H7 (cell line): ENCODE data around the gene CHST8. TPM values are rescaled to one million over a fixed set of nuclear protein-coding genes. Genes with fewer than 3 reads are reported as not detected.
"Not testable (repeated sequence)": the region's sequence is repeated elsewhere in the genome, so short reads cannot be mapped to it uniquely, and the experiment has no call there.

ENCODE experiments used
- DNase-seq: peaks from one replicate; pipeline ENCODE4 v3.0.0; 2012
- H3K27me3 ChIP-seq: 2 replicates; pipeline ENCODE4 v1.6.0; 2011; ENCODE audit warnings: mild to moderate bottlenecking, low read length; ENCODE audit not compliant: control insufficient read depth, insufficient read depth
- H3K36me3 ChIP-seq: replicated peaks from 2 replicates; pipeline ENCODE4 v1.5.1; 2011; ENCODE audit warnings: low read length; ENCODE audit not compliant: control insufficient read depth, insufficient read depth
- H3K4me3 ChIP-seq: 2 replicates; pipeline ENCODE4 v1.5.1; 2011; ENCODE audit warnings: low read depth, mild to moderate bottlenecking, control low read depth, low read length, moderate library complexity; ENCODE audit not compliant: insufficient read depth
- total RNA-seq: library from RNA; depleted of rRNA; stranded (reverse); fragments of >200 nt; shearing (Covaris generic); gene quantifications from 2 replicates; pipeline ENCODE4 v1.2.3, GENCODE V29; 2014

The CHST8 gene
- total RNA-seq, 1 experiment from 2014 or later: 27.0 TPM

- not testable (repeated sequence) for H3K36me3 ChIP-seq
These were observed 15.9 kb upstream of the CHST8 start for GRCh38 chr19:33605803-33606295.

DNA sequence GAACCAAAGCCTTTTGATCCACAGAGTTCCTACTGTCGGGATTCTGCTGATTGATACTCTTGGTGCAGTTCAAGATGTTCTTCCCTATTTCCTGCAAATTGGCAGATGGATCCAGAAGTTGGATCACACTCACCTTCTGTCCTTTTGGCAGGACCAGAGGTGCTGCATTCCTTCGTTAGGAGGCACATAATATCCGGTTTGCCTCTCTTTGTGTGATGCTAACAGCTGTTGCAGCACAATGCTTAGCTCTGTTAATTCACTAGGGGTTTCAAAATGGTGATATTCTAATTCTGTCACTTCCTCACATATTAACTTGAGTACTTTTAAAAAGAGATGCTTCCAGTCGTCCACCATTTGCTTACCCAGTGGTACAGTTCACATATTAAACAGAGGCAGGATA, 15.2 kb upstream of the CHST8 start:
- no peak overlapping the region for H3K4me3 ChIP-seq
- no peaks in the 10 kb centered on the region for H3K27me3 ChIP-seq
- no peak for DNase-seq
- no peaks in the 10 kb centered on the region for H3K36me3 ChIP-seq

More at GRCh38 chr19:33605803-33606295, 15.9 kb upstream of the CHST8 start:
- not testable (repeated sequence) for DNase-seq, H3K27me3 ChIP-seq, H3K4me3 ChIP-seq

DNA sequence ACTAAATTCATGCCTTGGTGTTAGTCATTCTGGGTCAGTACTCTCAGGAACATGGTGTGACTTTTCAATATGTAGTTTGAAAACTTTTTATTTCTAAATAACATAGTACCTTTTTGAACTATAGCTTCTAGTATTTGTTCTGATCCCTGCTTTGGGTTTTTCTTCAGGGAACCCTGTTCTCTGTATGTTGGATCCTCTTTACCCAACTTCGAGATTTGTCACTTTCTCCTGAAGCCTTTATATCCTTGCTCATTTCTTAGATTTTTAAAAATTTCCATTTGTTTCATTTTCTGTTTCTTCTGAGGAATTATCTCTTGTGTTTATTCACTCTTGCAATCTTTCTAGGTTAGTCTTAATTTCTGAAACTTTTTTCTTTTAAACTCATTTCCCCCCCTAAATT, 12.4 kb upstream of the CHST8 start:
- Histone ChIP-seq H3K36me3 (no peaks in the 10 kb centered on the region), H3K27me3 (no peaks in the 10 kb centered on the region), H3K4me3 (no peak overlapping the region)
- no peak for DNase-seq

DNA sequence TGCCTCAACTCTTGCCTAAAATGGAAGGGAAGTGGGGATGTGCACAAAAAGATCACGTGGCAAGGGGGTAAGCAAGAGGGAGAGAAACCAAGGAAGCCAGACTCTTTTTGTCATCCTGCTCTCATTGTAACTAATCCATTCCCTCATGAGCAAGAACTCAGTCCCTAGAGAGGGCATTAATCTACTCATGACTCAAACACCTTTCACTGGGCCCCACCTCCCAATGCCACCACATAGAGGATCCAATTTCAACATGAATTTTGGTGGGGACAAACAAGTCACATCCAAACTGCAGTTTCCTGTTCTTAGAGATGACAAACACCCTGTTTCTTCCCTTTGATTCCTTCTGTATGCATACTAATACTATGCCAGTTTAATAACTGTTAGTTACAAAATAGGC, 11.2 kb upstream of the CHST8 start:
- DNase-seq: no peak
- H3K4me3 ChIP-seq: no peak overlapping the region
- no peaks in the 10 kb centered on the region for H3K36me3 ChIP-seq
- no peaks in the 10 kb centered on the region for H3K27me3 ChIP-seq

- Histone ChIP-seq H3K27me3 (peaks cover under 1% of the 10 kb centered on the region), H3K4me3 (no peak overlapping the region), H3K36me3 (no peaks in the 10 kb centered on the region)
- no peak for DNase-seq
These were observed 8.7 kb upstream of the CHST8 start for GRCh38 chr19:33612928-33613619.

- H3K4me3 ChIP-seq: no peak overlapping the region
- H3K27me3 ChIP-seq: peaks cover 2% of the 10 kb centered on the region
- H3K36me3 ChIP-seq: no peaks in the 10 kb centered on the region
- no peak for DNase-seq
These were observed 8.1 kb upstream of the CHST8 start for GRCh38 chr19:33613620-33614000.

GRCh38 chr19:33616346-33616745, 5.4 kb upstream of the CHST8 start:
- H3K27me3 ChIP-seq: peaks cover 22% of the 10 kb centered on the region
- H3K36me3 ChIP-seq: no peaks in the 10 kb centered on the region
- H3K4me3 ChIP-seq: no peak overlapping the region
- no peak for DNase-seq

DNA sequence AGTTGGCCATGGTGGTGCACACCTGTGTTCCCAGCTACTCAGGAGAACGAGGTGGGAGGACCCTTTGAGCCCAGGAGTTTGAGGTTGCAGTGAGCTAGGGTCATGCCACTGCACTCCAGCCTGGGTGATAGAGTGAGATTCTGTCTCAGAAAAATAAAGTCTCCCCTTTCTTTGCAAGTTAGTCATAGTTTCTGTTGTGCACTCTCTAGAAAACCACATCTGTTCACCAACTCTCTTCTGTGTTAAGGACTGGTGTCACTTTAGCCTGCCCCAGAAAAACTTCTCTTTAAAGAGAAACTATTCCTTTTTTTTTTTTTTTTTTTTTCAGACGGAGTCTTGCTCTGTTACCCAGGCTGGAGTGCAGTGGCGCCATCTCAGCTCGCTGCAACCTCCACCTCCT, 4.9 kb upstream of the CHST8 start:
- Histone ChIP-seq H3K27me3 (peaks cover 23% of the 10 kb centered on the region), H3K4me3 (no peak overlapping the region), H3K36me3 (no peaks in the 10 kb centered on the region)
- no peak for DNase-seq

DNA sequence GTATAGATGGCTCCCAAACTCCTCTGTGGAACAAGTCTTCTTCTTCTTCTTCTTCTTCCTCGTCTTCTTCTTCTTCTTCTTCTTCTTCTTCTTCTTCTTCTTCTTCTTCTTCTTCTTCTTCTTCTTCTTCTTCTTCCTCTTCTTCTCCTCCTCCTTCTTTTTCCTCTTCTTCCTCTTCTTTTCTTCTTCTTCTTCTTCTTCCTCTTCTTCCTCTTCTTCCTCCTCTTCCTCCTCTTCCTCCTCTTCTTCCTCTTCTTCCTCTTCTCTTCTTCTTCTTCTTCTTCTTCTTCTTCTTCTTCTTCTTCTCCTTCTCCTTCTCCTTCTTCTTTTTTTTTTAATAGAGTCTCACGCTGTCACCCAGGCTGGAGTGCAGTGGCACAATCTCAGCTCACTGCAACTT, 3.4 kb upstream of the CHST8 start:
- not testable (repeated sequence) for H3K36me3 ChIP-seq
- peaks cover 38% of the 10 kb centered on the region for H3K27me3 ChIP-seq

GRCh38 chr19:33618884-33619283, 2.9 kb upstream of the CHST8 start:
- H3K27me3 ChIP-seq: peaks cover 43% of the 10 kb centered on the region

More for the DNA sequence above, 3.4 kb upstream of the CHST8 start:
- DNase-seq, H3K4me3 ChIP-seq: not testable (repeated sequence)

DNA sequence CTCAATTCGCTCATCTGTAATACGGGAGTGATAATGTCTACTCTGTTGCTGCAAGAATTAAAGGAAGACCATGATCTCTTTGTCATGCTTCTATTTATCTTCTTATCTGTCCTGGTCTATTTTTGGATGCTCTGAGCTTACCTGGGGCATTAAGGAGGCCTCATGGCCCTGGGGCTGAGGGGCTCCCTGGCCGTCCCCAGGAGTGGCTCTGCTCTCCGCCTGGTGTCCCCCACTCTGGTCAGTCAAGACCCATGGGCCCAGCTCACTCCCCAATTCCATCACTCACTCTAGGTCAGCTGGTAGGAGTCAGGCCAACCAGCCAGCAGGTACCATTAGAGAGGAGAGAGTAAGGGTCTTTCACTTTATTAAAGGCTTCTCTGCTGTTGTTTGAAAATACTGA, 1.1 kb upstream of the CHST8 start:
- Histone ChIP-seq H3K27me3 (peaks cover 46% of the 10 kb centered on the region), H3K36me3 (no peaks in the 10 kb centered on the region)

More at GRCh38 chr19:33618884-33619283, 2.9 kb upstream of the CHST8 start:
- no peak overlapping the region for H3K4me3 ChIP-seq
- no peaks in the 10 kb centered on the region for H3K36me3 ChIP-seq
- no peak for DNase-seq

DNA sequence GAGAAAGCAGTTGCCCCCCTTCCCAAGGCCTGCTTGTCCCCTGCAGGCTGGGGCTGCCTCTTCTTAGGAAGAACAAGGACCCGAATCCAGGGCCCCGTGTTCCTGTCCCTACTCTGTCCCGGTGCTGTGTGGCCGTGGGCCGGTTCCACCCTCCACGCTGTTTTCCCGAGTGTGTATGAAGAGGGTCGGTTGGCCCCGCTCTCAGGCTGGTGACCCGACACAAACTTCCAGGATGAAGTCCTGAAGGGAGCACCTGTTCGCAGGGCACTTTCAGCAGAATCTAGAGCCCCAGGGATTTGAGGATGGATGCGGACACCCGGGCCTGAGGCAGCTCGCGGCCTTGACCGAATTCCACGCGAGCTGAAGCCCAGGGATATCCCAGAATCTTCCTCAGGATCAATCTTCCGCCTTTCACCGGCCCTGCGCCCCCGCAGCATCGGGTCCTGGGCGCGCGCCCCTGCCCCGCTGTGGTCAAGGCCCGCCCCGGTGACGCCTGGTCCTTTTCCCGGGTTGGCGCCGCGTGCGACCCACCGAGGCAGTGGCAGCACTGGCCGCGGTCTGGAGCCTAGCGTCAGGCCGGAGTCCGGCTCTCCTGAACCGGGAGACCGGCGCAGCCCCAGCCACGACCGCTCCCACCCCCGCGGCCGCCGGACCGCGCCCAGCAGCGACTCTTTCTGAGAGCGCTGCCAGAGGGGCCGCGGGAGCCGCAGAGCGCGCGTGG, 528 bp upstream of the CHST8 start:
- DNase-seq: no peak
- Histone ChIP-seq H3K27me3 (peaks cover 46% of the 10 kb centered on the region), H3K36me3 (no peaks in the 10 kb centered on the region), H3K4me3 (peak overlapping the region; percentile 41)

More for the DNA sequence above, 1.1 kb upstream of the CHST8 start:
- DNase-seq: peak; percentile 38
- no peak overlapping the region for H3K4me3 ChIP-seq

DNA sequence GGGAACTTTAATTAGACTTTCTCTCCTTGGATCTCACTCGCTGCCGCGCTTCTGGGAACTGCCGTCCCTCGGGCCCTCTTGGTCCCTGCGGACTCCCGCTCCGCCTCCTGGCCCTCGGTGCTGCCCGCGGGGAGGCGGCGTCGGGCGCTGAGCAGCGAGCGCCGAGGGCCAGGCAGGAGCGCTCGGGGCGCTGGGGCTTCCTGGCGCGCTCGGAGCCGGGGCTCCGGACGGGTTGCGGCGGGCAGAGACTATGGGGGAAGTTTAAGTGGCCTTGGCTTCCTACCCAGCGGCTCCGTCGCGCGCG, 704 bp downstream of the CHST8 start:
- no peaks in the 10 kb centered on the region for H3K36me3 ChIP-seq
- H3K4me3 ChIP-seq: peak overlapping the region; percentile 76
- DNase-seq: peak; percentile 83
- H3K27me3 ChIP-seq: peaks cover 46% of the 10 kb centered on the region

DNA sequence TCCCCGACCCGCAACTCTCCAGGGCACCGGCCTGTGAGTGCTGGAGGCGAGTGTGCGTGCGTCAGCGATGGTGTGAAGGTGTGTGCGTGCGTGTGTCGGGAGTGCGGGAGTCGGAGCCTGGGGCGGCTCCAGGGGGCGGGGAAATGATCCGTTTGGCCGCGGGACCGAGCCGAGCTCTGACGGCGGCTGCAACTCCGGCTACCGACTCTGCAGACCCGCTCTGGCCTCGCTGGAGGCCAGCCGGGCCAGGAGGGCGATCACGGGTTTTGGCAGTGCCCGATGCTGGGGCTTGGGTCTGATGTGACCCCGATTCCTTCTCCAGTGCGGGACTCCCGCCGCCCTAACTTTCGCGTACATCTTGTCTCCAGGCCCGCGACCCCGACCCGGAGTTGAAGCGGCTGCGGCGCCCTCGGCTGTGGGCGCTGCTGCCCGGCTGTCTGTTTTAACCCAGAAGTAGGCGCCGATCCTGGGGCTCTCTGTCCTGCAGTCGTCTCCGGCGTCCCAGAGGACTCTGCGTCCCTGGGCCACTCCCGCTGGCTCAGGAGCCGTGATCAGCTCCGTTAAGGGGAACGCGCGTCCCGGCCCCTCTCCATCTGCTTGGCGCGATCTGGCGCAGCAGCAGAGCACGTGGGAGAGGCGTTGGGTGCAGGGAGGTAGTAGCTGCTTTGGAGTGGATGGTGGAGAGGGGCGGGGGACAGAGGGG, 1.2 kb downstream of the CHST8 start:
- peaks cover 46% of the 10 kb centered on the region for H3K27me3 ChIP-seq

DNA sequence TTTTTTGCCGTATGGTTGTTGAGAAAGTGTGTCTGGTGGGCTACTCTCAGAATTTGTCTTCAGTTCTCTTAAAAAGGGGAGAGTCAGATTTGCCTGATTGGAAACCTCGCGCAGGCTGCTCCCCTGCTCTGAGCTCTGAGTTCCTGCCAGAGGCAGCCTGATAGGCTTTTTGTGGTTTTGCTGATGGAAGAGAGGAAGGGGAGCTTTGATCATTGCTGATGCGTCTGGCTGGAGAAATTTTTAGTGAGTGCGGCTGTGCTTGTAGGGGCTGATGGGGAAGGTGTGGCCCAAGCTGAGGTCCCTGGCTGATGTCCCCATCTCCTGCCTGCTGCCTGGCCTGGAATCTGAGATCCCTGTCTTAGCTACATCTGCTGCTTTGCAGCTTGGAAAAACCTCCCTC, 2.8 kb downstream of the CHST8 start:
- DNase-seq: peak; percentile 13
- no peak overlapping the region for H3K4me3 ChIP-seq
- no peaks in the 10 kb centered on the region for H3K36me3 ChIP-seq
- peaks cover 42% of the 10 kb centered on the region for H3K27me3 ChIP-seq

More for the DNA sequence above, 1.2 kb downstream of the CHST8 start:
- H3K36me3 ChIP-seq: no peaks in the 10 kb centered on the region
- peak; percentile 80 for DNase-seq
- H3K4me3 ChIP-seq: peak overlapping the region; percentile 76
